ENCODE measurements around the gene ALCAM.

GRCh38 chr3:105365391-105366325, 1.1 kb upstream of the ALCAM start:
- TF ChIP-seq EZH2 (IDR thresholded peaks at IDR 0.05): no peak
- no peak for TF ChIP-seq POLR2AphosphoS5 (IDR thresholded peaks at IDR 0.05; ENCODE audit: borderline replicate concordance, low read depth, low read length)

Measured in SK-N-MC (cell line).